ENCODE data around the gene COG3. TPM values are rescaled to one million over a fixed set of nuclear protein-coding genes. Genes with fewer than 3 reads are reported as not detected.

COG3 gene
- polyA plus RNA-seq, 3 donors, result 12.3 to 25.3 (median 12.9) TPM

DNA sequence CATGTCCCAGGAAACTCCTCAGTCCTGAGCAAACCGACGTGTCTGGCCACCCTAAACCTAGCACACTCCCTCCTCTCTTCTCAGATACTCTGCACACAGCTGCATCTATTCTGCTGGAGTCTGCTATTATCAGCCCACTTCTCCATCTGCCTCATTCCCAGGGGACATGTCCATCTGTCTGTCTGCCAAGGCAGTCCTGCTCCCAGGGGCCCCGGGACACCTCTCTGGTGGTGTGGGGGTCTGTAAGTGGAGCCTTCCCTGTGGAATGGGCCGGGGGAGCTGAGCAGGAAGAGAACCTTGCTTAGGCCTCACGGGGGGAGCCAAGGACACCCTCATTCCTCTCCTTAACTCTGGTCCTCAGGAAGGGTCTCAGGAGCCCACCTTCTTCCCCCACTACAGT is 78.1 kb downstream of the COG3 start:
- H3K4me1 Mint-ChIP-seq, result no peaks in the 10 kb centered on the region

DNA sequence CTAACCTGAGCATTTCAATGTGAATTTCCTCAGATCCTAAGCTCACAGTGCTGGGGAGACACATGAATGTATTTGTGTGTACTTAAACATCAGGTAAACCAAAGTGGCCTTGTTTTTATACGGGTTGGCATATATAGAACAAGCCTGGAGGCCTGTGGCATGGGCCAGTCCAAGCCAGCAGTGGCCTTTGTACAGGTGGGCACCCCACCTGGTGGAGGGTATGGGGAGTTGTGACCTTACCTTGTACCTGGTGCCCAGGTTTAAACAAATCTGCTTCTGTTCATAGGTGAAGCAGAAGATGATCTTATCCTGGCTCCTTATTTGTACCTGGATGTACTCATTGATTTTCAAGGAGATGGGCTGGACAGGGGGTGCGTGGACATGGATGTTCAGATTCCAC is 79.8 kb downstream of the COG3 start:
- H3K36me3 ChIP-seq (replicated peaks in 1 of 2; ENCODE audit: control insufficient read depth in 1 of 2, insufficient read depth in 2 of 2, low read length in 2 of 2), result no peaks in the 10 kb centered on the region
- no peaks in the 10 kb centered on the region for H3K4me1 ChIP-seq (ENCODE audit: control insufficient read depth in 1 of 2, insufficient read depth in 2 of 2, low read length in 2 of 2)
- Mint-ChIP-seq H3K4me3 (no peak overlapping the region), H3K27ac (no peak overlapping the region), H3K4me1 (no peaks in the 10 kb centered on the region), H3K27me3 (ENCODE audit: low read depth in 3 of 3) (peaks cover 2 to 8% (median 6%) of the 10 kb centered on the region in 3 donors), H3K36me3 (no peaks in the 10 kb centered on the region), H3K9me3 (peaks cover 0 to 2% (median 0%) of the 10 kb centered on the region in 7 donors)
- H3K9ac ChIP-seq (ENCODE audit: insufficient read depth, low read length, poor library complexity, severe bottlenecking), result no peak overlapping the region
- intact Hi-C loops (cut with micrococcal nuclease), result no loop called here
- H2AFZ ChIP-seq (ENCODE audit: insufficient read depth, low read depth, low read length, poor library complexity, severe bottlenecking), result no peak overlapping the region
- H4K20me1 ChIP-seq (ENCODE audit: insufficient read depth, low read length), result no peaks in the 10 kb centered on the region
- no peaks in the 10 kb centered on the region for H3K79me2 ChIP-seq (ENCODE audit: insufficient read depth, low read length)
- WGBS (ENCODE audit: insufficient coverage), result 87% methylated on average over 1 of the region's 2 CpGs
- H3K9me3 ChIP-seq (replicated peaks in 1 of 2; ENCODE audit: control insufficient read depth in 1 of 2, insufficient read depth in 1 of 2, low read length in 2 of 2), result no peaks in the 10 kb centered on the region
- H3K27me3 ChIP-seq (ENCODE audit: control insufficient read depth in 2 of 2, insufficient read depth in 2 of 2, low read length in 2 of 2), result no peaks in the 10 kb centered on the region
- no peak overlapping the region for H3K4me3 ChIP-seq (replicated peaks in 1 of 3; ENCODE audit: low read depth in 2 of 3, low read length in 3 of 3)
- H3K4me2 ChIP-seq (replicated peaks; ENCODE audit: extremely low read depth, low read length, poor library complexity, severe bottlenecking), result no peak overlapping the region
- no peak overlapping the region for H3K27ac ChIP-seq (ENCODE audit: low read depth in 1 of 2, low read length in 2 of 2)
- TF ChIP-seq, protein P1, sequence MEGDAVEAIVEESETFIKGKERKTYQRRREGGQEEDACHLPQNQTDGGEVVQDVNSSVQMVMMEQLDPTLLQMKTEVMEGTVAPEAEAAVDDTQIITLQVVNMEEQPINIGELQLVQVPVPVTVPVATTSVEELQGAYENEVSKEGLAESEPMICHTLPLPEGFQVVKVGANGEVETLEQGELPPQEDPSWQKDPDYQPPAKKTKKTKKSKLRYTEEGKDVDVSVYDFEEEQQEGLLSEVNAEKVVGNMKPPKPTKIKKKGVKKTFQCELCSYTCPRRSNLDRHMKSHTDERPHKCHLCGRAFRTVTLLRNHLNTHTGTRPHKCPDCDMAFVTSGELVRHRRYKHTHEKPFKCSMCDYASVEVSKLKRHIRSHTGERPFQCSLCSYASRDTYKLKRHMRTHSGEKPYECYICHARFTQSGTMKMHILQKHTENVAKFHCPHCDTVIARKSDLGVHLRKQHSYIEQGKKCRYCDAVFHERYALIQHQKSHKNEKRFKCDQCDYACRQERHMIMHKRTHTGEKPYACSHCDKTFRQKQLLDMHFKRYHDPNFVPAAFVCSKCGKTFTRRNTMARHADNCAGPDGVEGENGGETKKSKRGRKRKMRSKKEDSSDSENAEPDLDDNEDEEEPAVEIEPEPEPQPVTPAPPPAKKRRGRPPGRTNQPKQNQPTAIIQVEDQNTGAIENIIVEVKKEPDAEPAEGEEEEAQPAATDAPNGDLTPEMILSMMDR (IDR thresholded peaks at IDR 0.05), result no peak
- no peak for DNase-seq

More for the DNA sequence above, 78.1 kb downstream of the COG3 start:
- DNase-seq, result no peak
- Histone ChIP-seq H3K9me3 (replicated peaks in 1 of 2; ENCODE audit: control insufficient read depth in 1 of 2, insufficient read depth in 1 of 2, low read length in 2 of 2) (no peaks in the 10 kb centered on the region), H3K36me3 (replicated peaks in 1 of 2; ENCODE audit: control insufficient read depth in 1 of 2, insufficient read depth in 2 of 2, low read length in 2 of 2) (peaks cover 0 to under 1% of the 10 kb centered on the region in 2 donors), H3K4me2 (replicated peaks; ENCODE audit: extremely low read depth, low read length, poor library complexity, severe bottlenecking) (no peak overlapping the region), H3K4me3 (replicated peaks in 1 of 3; ENCODE audit: low read depth in 2 of 3, low read length in 3 of 3) (no peak overlapping the region), H4K20me1 (ENCODE audit: insufficient read depth, low read length) (no peaks in the 10 kb centered on the region), H3K79me2 (ENCODE audit: insufficient read depth, low read length) (no peaks in the 10 kb centered on the region), H3K9ac (ENCODE audit: insufficient read depth, low read length, poor library complexity, severe bottlenecking) (no peak overlapping the region), H3K27ac (ENCODE audit: low read depth in 1 of 2, low read length in 2 of 2) (no peak overlapping the region), H3K27me3 (ENCODE audit: control insufficient read depth in 2 of 2, insufficient read depth in 2 of 2, low read length in 2 of 2) (no peaks in the 10 kb centered on the region), H2AFZ (ENCODE audit: insufficient read depth, low read depth, low read length, poor library complexity, severe bottlenecking) (no peak overlapping the region), H3K4me1 (ENCODE audit: control insufficient read depth in 1 of 2, insufficient read depth in 2 of 2, low read length in 2 of 2) (no peaks in the 10 kb centered on the region)
- TF ChIP-seq, protein P1 (IDR thresholded peaks at IDR 0.05), result no peak
- Mint-ChIP-seq H3K4me3 (no peak overlapping the region), H3K9me3 (peaks cover 0 to 2% (median 0%) of the 10 kb centered on the region in 7 donors), H3K36me3 (peaks cover 3% of the 10 kb centered on the region in 2 donors), H3K27ac (no peak overlapping the region), H3K27me3 (ENCODE audit: low read depth in 3 of 3) (peaks cover 0 to 5% (median 2%) of the 10 kb centered on the region in 3 donors)
- WGBS (ENCODE audit: insufficient coverage), result no CpG with 5 or more reads among the region's 5 CpGs
- intact Hi-C loops (cut with micrococcal nuclease), result no loop called here

Measured in CD14-positive monocyte (primary cell).